ENCODE results near the gene PLPPR5. TPM values are rescaled to one million over a fixed set of nuclear protein-coding genes. Genes with fewer than 3 reads are reported as not detected.

PLPPR5 gene
- total and polyA plus RNA-seq, 2 of the 8 experiments (the other 6 are each of a cell fraction or from before 2014, with no cell fraction given): 1.9 to 5.6 TPM

Small RNA genes within 50 kb of the gene (small RNA-seq; reads per million reads assigned to genes)
- gene AL445433.1 (ENCODE audit: insufficient read depth): not detected
